Kidney (tissue), 14 donors: Measurements from ENCODE around the gene BHLHA15. TPM values are rescaled to one million over a fixed set of nuclear protein-coding genes. Genes with fewer than 3 reads are reported as not detected.
A peak's percentile ranks its signal among the peaks of the same experiment; 100 is the strongest.

ENCODE experiments used
- DNase-seq, 5 donors: peaks; one replicate each; pipeline ENCODE4 v3.0.0-alpha.2; 2013 to 2020
- FAIRE-seq: peaks from 2 replicates; lab custom pipeline; 2012; peaks lifted over from hg19 to GRCh38; lab: Jason Lieb, UNC
- H3K27ac ChIP-seq, 2 donors: one replicate each; pipeline ENCODE4 v1.7.0; 2013; ENCODE audit warnings: low read depth in 2 of 2, low read length in 2 of 2, inconsistent platforms in 1 of 2
- H3K27me3 ChIP-seq: one replicate; pipeline ENCODE4 v1.7.1; 2013; ENCODE audit warnings: low read length, inconsistent platforms; ENCODE audit not compliant: control insufficient read depth, insufficient read depth
- H3K36me3 ChIP-seq, 3 donors: one replicate each; pipeline versions ENCODE4 v1.7.0 to v1.7.1; 2013; ENCODE audit warnings: low read length in 3 of 3, control low read depth in 1 of 3, inconsistent platforms in 1 of 3; ENCODE audit not compliant: insufficient read depth in 3 of 3, control insufficient read depth in 2 of 3
- H3K4me1 ChIP-seq, 3 donors: one replicate each; pipeline versions ENCODE4 v1.7.0 to v1.7.1; 2013; ENCODE audit warnings: low read length in 3 of 3, inconsistent platforms in 1 of 3, low read depth in 1 of 3; ENCODE audit not compliant: control insufficient read depth in 2 of 3, insufficient read depth in 2 of 3
- H3K4me3 ChIP-seq, 3 donors: one replicate each; pipeline versions ENCODE4 v1.7.0 to v1.8.1; 2013; ENCODE audit warnings: low read length in 3 of 3, control low read depth in 1 of 3, inconsistent platforms in 1 of 3
- H3K9ac ChIP-seq, 3 donors: one replicate each; pipeline versions ENCODE4 v1.7.0 to v1.7.1; 2013; ENCODE audit warnings: low read length in 3 of 3, control low read depth in 1 of 3, inconsistent platforms in 1 of 3
- H3K9me3 ChIP-seq, 3 donors: one replicate each; pipeline versions ENCODE4 v1.7.0 to v1.7.1; 2013; ENCODE audit warnings: low read length in 3 of 3, control low read depth in 1 of 3, inconsistent platforms in 1 of 3; ENCODE audit not compliant: control insufficient read depth in 2 of 3, insufficient read depth in 1 of 3
- intact Hi-C: fragments of 100-400 bp; cut with DNase I; formaldehyde crosslinking; loops from one replicate; pipeline ENCODE4 v1.11.1; 2022
- polyA plus RNA-seq: library from polyadenylated mRNA; stranded (reverse); fragments of 350-450 nt; fragmentation: Illumina TruSeq; extraction: RNeasy Lipid Tissue Mini Kit (QIAGEN cat#74804); gene quantifications from one replicate; pipeline ENCODE4 v1.2.3, GENCODE V29; 2014; ENCODE audit warnings: low read depth, low replicate concordance; ENCODE audit not compliant: insufficient read depth
- total RNA-seq: library from RNA; stranded (reverse); fragmentation: NEBNext Ultra II Directional; extraction: Animal tissue kit (Norgen Biotek cat#: 25700); gene quantifications from one replicate; pipeline ENCODE4 v1.2.1, GENCODE V29; 2021
- TF ChIP-seq, protein P1 (sequence below): IDR thresholded peaks from 3 replicates; pipeline ENCODE4 v1.5.1; 2012; ENCODE audit warnings: mild to moderate bottlenecking, moderate library complexity, borderline replicate concordance; ENCODE audit not compliant: insufficient read depth; ENCODE audit errors: extremely low read depth
- donor health status: control.
- donor health status: control.
- donor health status: control.
- donor health status: control.
- donor health status: control.
- donor health status: DM: yes; HTN: yes; CAD: no.
- donor health status: Normal renal cell carcinoma (clear cell type).

BHLHA15 gene
- total and polyA plus RNA-seq, 2 donors from 2014 or later: 3.1 TPM; not detected in 1

DNA sequence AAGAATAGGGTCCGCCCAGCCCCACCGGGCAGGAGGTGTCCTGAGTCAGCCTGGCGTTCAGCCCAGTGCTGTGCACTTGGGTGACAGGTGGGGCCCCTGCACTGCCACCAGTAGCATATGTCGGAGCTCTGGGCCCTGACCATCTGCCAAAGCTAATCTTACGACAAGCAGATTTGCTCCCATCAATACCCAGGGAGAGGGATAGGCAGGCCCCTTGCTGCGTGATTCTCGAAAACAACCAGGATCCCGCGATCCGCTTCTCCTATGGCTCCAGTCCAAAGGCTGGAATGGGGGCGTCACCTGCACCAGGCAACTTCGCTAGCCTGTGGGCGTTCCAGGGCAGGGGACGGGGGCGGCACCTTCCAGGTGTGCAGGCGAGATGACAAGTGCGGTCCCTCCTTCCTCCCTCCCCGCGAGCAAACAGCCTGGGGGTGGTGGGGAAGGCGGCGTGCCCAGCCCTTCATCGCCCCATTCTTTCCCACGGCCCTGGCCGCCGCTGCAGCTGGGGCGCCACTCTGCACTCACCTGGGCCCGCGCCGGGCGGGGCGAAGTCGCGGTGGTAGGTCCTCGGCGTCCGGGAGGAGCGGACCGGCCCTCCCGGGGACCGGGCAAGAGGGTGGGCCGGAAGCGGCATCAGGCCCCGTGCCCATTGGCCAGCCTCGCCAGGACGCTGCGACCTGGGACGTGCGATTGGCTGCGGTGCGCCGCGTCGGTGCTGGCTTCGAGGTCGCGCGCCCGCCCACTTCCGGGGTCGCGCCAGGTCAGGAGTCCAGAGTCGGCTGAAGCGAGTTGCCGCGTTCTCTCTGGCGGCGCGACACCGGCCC lies 40.6 kb downstream of the BHLHA15 start, which contains the start of gene TECPR1:
TSS of gene TECPR1 (minus strand) at position 632 of the 824 bp plus-strand sequence. CDS start 6,086 bp downstream, outside the sequence.
- peaks cover 0 to 14% (median 12%) of the 10 kb centered on the region in 3 donors for H3K4me1 ChIP-seq
- no peaks in the 10 kb centered on the region for H3K27me3 ChIP-seq
- H3K4me3 ChIP-seq: peak within 1 kb of the TSS; percentile 70 to 97 (median 86)
- H3K9ac ChIP-seq: peak within 1 kb of the TSS; percentile 76 to 90 (median 77)
- peak; percentile 93 to 98 (median 95) for DNase-seq
- TF ChIP-seq, protein P1, sequence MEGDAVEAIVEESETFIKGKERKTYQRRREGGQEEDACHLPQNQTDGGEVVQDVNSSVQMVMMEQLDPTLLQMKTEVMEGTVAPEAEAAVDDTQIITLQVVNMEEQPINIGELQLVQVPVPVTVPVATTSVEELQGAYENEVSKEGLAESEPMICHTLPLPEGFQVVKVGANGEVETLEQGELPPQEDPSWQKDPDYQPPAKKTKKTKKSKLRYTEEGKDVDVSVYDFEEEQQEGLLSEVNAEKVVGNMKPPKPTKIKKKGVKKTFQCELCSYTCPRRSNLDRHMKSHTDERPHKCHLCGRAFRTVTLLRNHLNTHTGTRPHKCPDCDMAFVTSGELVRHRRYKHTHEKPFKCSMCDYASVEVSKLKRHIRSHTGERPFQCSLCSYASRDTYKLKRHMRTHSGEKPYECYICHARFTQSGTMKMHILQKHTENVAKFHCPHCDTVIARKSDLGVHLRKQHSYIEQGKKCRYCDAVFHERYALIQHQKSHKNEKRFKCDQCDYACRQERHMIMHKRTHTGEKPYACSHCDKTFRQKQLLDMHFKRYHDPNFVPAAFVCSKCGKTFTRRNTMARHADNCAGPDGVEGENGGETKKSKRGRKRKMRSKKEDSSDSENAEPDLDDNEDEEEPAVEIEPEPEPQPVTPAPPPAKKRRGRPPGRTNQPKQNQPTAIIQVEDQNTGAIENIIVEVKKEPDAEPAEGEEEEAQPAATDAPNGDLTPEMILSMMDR: no peak
- H3K36me3 ChIP-seq: no peaks in the 10 kb centered on the region
- FAIRE-seq: no peak
- H3K27ac ChIP-seq: peak within 1 kb of the TSS; percentile 77 to 89
- H3K9me3 ChIP-seq: no peaks in the 10 kb centered on the region
- intact Hi-C loops: no loop called here

DNA sequence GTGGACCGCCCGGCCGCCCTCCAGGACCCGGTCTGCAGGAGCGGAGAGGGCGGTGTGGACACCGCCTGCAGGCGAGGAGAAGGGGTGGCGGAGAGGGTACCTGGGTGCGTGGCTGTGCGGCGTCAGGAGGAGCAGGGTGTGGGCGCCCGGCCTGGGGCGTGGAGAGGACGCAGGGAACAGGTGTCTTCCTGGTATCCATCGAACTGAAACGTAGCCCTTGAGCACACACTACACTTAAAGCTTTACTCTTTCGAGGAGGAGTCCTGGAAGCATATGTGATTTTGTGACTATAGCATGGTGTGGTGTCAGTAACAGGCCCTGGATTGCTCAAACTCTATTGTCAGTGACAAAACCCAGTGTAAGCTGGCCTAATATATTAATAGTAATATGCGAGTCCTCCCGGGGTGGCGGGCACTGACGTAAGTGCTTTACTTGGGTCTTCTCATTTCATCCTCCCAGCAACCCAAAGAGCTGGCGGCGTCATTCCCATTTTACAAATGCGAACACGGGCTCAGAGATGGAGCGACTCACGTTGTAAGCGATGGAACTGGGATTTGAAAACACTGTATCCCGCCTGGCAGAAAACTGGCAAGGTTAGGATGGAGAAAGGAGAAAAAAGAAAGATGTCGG lies 41.3 kb downstream of the BHLHA15 start:
- Histone ChIP-seq H3K9ac (peak overlapping the region; percentile 27 to 76 (median 72)), H3K4me3 (peak overlapping the region; percentile 70 to 97 (median 86)), H3K27ac (peak overlapping the region; percentile 29 to 51), H3K4me1 (peaks cover 0 to 14% (median 12%) of the 10 kb centered on the region in 3 donors), H3K9me3 (no peaks in the 10 kb centered on the region), H3K27me3 (no peaks in the 10 kb centered on the region), H3K36me3 (no peaks in the 10 kb centered on the region)
- TF ChIP-seq, protein P1: no peak
- intact Hi-C loops: no loop called here
- DNase-seq: no peak
- no peak for FAIRE-seq

DNA sequence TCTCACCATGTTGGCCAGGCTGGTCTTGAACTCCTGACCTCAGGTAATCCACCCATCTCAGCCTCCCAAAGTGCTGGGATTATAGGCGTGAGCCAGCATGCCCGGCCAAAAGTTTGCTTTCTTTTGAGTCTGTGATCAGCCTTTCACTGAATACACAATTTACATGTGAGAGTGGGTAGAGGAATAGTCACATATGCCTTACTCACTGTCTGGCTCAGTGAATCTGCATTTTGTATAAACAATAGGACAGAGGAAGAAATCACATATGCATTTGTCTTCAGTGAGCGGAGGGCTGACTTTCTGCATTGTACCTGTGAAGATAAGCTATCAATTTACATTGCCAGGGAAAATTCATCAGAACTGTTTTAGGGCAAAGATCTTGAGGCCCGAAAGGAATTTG lies 43.3 kb downstream of the BHLHA15 start:
- no peak for FAIRE-seq
- H3K9me3 ChIP-seq: no peaks in the 10 kb centered on the region
- H3K4me1 ChIP-seq: peaks cover 0 to 12% (median 10%) of the 10 kb centered on the region in 3 donors
- no peak overlapping the region for H3K4me3 ChIP-seq
- intact Hi-C loops: no loop called here
- no peak overlapping the region for H3K9ac ChIP-seq
- peaks cover 0 to 2% (median 0%) of the 10 kb centered on the region in 3 donors for H3K36me3 ChIP-seq
- no peak for DNase-seq
- no peaks in the 10 kb centered on the region for H3K27me3 ChIP-seq
- no peak overlapping the region for H3K27ac ChIP-seq
- TF ChIP-seq, protein P1: no peak
